Measurements from ENCODE around the gene OR52D1. TPM values are rescaled to one million over a fixed set of nuclear protein-coding genes. Genes with fewer than 3 reads are reported as not detected.

The OR52D1 gene
- total and polyA plus RNA-seq, 8 donors, result not detected

GRCh38 chr11:5524756-5525155 is 36.3 kb downstream of the OR52D1 start:
- DNase-seq (no peak), FAIRE-seq (no peak), ATAC-seq (no peak)
- Histone ChIP-seq H3K4me3 (no peak overlapping the region), H3K4me1 (no peaks in the 10 kb centered on the region), H3K9me3 (no peaks in the 10 kb centered on the region), H3K27me3 (no peaks in the 10 kb centered on the region), H3K27ac (no peak overlapping the region), H3K36me3 (no peaks in the 10 kb centered on the region)
- TF ChIP-seq, protein P1, sequence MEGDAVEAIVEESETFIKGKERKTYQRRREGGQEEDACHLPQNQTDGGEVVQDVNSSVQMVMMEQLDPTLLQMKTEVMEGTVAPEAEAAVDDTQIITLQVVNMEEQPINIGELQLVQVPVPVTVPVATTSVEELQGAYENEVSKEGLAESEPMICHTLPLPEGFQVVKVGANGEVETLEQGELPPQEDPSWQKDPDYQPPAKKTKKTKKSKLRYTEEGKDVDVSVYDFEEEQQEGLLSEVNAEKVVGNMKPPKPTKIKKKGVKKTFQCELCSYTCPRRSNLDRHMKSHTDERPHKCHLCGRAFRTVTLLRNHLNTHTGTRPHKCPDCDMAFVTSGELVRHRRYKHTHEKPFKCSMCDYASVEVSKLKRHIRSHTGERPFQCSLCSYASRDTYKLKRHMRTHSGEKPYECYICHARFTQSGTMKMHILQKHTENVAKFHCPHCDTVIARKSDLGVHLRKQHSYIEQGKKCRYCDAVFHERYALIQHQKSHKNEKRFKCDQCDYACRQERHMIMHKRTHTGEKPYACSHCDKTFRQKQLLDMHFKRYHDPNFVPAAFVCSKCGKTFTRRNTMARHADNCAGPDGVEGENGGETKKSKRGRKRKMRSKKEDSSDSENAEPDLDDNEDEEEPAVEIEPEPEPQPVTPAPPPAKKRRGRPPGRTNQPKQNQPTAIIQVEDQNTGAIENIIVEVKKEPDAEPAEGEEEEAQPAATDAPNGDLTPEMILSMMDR (IDR thresholded peaks at IDR 0.05), result no peak
- intact Hi-C loops (cut with DNase I), result no loop called here
- WGBS, 2 donors, result 62 to 66% methylated on average over 3 of the region's 3 CpGs

- intact Hi-C loops (cut with DNase I), result no loop called here
- TF ChIP-seq, protein P1 (IDR thresholded peaks at IDR 0.05), result no peak
- WGBS, 2 donors, result 92 to 94% methylated on average over 5 of the region's 5 CpGs
- DNase-seq (no peak), ATAC-seq (no peak), FAIRE-seq (no peak)
- H3K4me1 ChIP-seq, result no peaks in the 10 kb centered on the region
- H3K27ac ChIP-seq, result no peak overlapping the region
- no peaks in the 10 kb centered on the region for H3K36me3 ChIP-seq
- H3K9me3 ChIP-seq, result no peaks in the 10 kb centered on the region
- no peaks in the 10 kb centered on the region for H3K27me3 ChIP-seq
- no peak overlapping the region for H3K4me3 ChIP-seq
Observed at GRCh38 chr11:5527716-5528115, 39.2 kb downstream of the OR52D1 start.

- TF ChIP-seq, protein P1 (IDR thresholded peaks at IDR 0.05), result no peak
- Histone ChIP-seq H3K4me1 (no peaks in the 10 kb centered on the region), H3K27ac (no peak overlapping the region), H3K27me3 (no peaks in the 10 kb centered on the region), H3K4me3 (no peak overlapping the region), H3K36me3 (no peaks in the 10 kb centered on the region), H3K9me3 (no peaks in the 10 kb centered on the region)
- ATAC-seq (no peak), FAIRE-seq (no peak), DNase-seq (no peak)
- intact Hi-C loops (cut with DNase I), result no loop called here
- WGBS, 2 donors, result 37 to 53% methylated on average over 1 of the region's 1 CpG
Observed at GRCh38 chr11:5528495-5528894, 40.0 kb downstream of the OR52D1 start.

DNA sequence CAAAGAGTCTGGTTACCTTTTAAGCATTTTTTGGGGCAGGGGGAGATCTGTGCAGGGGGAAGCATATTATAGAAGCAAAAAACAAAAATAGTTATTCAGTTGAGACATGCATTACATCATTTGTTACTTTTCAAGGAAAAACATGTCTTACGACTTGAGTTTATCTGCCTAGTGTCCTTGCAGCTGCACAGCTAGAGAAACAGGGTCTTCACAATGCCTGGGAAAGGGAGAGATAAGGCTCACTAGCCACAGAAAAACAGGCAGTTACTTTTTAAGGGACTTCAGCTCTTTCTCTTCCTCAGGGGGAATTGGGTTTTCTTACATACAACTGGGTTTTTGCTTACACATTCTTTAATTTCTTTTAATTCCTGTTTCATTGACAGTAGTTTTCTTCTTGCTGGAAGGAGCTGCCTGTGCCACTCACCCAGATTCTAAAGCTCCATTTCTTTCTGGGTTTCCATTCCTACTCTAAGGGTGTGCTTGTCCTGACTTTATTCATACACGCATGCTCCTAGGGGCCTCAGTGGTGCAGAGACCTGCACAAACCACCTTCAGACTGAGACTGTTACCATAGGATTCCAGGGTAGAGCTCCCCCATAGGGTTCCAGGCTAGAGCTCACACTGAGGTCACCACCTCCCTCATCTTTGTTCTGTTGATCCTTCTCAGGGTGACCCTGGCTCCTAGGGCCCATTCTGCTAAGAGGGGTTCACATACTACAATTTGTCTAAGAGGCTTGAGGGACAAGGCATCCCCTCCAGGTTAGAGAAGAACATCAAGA is 42.8 kb downstream of the OR52D1 start:
- no peak for DNase-seq
- TF ChIP-seq, protein P1 (IDR thresholded peaks at IDR 0.05), result no peak
- Histone ChIP-seq H3K4me1 (no peaks in the 10 kb centered on the region), H3K36me3 (no peaks in the 10 kb centered on the region), H3K9me3 (no peaks in the 10 kb centered on the region), H3K27me3 (no peaks in the 10 kb centered on the region), H3K4me3 (no peak overlapping the region), H3K27ac (no peak overlapping the region)
- no peak for ATAC-seq
- WGBS, 2 donors, result 60 to 61% methylated on average over 2 of the region's 2 CpGs
- intact Hi-C loops (cut with DNase I), result no loop called here
- FAIRE-seq, result no peak

DNA sequence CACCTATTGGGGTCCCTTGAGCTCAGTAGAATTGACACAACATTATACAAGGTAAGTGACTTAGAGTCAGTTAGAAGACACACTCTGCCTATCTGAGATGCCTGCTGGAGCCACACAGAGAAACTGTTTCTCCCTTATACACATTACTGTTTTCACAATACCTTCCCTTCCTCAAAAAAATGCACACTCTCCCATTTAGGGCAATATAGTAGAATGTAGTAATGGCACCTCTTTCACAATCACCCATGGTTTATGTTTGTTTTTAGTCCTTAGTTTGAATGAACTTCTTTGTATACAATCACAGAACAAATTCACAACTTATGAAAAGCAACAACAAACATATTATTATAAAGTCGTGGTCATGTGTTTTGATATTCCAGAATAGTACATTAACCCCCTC is 45.6 kb downstream of the OR52D1 start:
- Histone ChIP-seq H3K27me3 (no peaks in the 10 kb centered on the region), H3K9me3 (no peaks in the 10 kb centered on the region), H3K36me3 (no peaks in the 10 kb centered on the region), H3K4me1 (no peaks in the 10 kb centered on the region), H3K27ac (no peak overlapping the region), H3K4me3 (no peak overlapping the region)
- DNase-seq (no peak), FAIRE-seq (no peak), ATAC-seq (no peak)
- intact Hi-C loops (cut with DNase I), result no loop called here
- TF ChIP-seq, protein P1 (IDR thresholded peaks at IDR 0.05), result no peak
- 56 to 76% methylated on average over 1 of the region's 1 CpG for WGBS, 2 donors
